K562 (cell line): ENCODE data around the gene PPIF. TPM values are rescaled to one million over a fixed set of nuclear protein-coding genes. Genes with fewer than 3 reads are reported as not detected.

Experiments
- ELF4 ChIP-seq: fragments of 450-650 bp; formaldehyde crosslinking; IDR thresholded peaks from 2 replicates; pipeline ENCODE4 v1.4.0; 2022; ENCODE audit warnings: missing genetic modification characterization
- FOXJ2 ChIP-seq: fragments of 200-800 bp; sonication (Bioruptor generic); IDR thresholded peaks from 2 replicates; pipeline ENCODE4 v1.6.1; 2016; ENCODE audit warnings: missing genetic modification characterization, missing compliant biosample characterization
- MCM3 ChIP-seq: fragments of 450-650 bp; IDR thresholded peaks from 2 replicates; pipeline ENCODE4 v1.6.1; 2016
- MCM5 ChIP-seq: fragments of 450-650 bp; IDR thresholded peaks from 2 replicates; pipeline ENCODE4 v1.6.1; 2016; ENCODE audit warnings: low read depth
- MTA1 ChIP-seq: fragments of 450-650 bp; IDR thresholded peaks from 2 replicates; pipeline ENCODE4 v1.6.1; 2017; ENCODE audit warnings: borderline replicate concordance
- NCOR1 ChIP-seq: fragments of 450-650 bp; IDR thresholded peaks from 2 replicates; pipeline ENCODE4 v1.6.1; 2016; ENCODE audit warnings: mild to moderate bottlenecking, moderate library complexity
- NFATC3 ChIP-seq: fragments of 450-650 bp; IDR thresholded peaks from 2 replicates; pipeline ENCODE4 v1.6.1; 2017; ENCODE audit warnings: mild to moderate bottlenecking
- PYGO2 ChIP-seq: fragments of 450-650 bp; IDR thresholded peaks from 2 replicates; pipeline ENCODE4 v1.6.1; 2016; ENCODE audit warnings: mild to moderate bottlenecking, missing genetic modification characterization, moderate library complexity, missing compliant biosample characterization
- RBM39 ChIP-seq: fragments of 200-400 bp; formaldehyde crosslinking; optimal IDR thresholded peaks from 2 replicates; pipeline ENCODE3; 2018; ENCODE audit warnings: low read depth, low read length
- U2AF2 ChIP-seq: fragments of 200-400 bp; formaldehyde crosslinking; optimal IDR thresholded peaks from 2 replicates; pipeline ENCODE3; 2017; ENCODE audit warnings: low read depth, mild to moderate bottlenecking, low read length
- XRCC3 ChIP-seq: fragments of 450-650 bp; IDR thresholded peaks from 2 replicates; pipeline ENCODE4 v1.6.1; 2017; ENCODE audit warnings: mild to moderate bottlenecking, moderate library complexity
- ZFP30 ChIP-seq: fragments of 250-450 bp; sonication (Bioruptor Pico); IDR thresholded peaks from 2 replicates; pipeline ENCODE4 v1.8.0; 2022; ENCODE audit warnings: moderate library complexity, mild to moderate bottlenecking, inconsistent platforms, borderline replicate concordance
- ZNF644 ChIP-seq: fragments of 200-800 bp; sonication (Bioruptor generic); IDR thresholded peaks from 2 replicates; pipeline ENCODE4 v1.6.1; 2016; ENCODE audit warnings: low read depth, missing genetic modification characterization, missing compliant biosample characterization
- ZNF780A ChIP-seq: fragments of 250-450 bp; sonication (Bioruptor Pico); IDR thresholded peaks from 2 replicates; pipeline ENCODE4 v1.5.0; 2021; ENCODE audit warnings: mild to moderate bottlenecking
- polyA plus RNA-seq, 8 experiments: library from polyadenylated mRNA; depleted of rRNA in 4 of 8; stranded (reverse) in 5 of 8; unstranded in 3 of 8; fragments of >200 nt; fragmentation: Nextera tagmentation in 2 of 8; fragmentation: Illumina TruSeq in 1 of 8; extraction: Ambion mirVana in 2 of 8; extraction: Trizol in 1 of 8; gene quantifications; 2 replicates each; pipeline versions ENCODE4 v1.2.1 to v1.2.3, GENCODE V29; 2011 to 2014; ENCODE audit warnings: inconsistent platforms in 1 of 8, missing spikeins in 1 of 8
- total RNA-seq, 7 experiments: library from RNA; depleted of rRNA in 6 of 7; stranded (reverse); fragments of >200 nt in 6 of 7; fragmentation: Illumina TruSeq in 2 of 7; extraction: Trizol in 2 of 7; gene quantifications; 2 replicates each; pipeline versions ENCODE4 v1.2.1 to v1.2.3, GENCODE V29; 2011 to 2021; ENCODE audit warnings: low replicate concordance in 1 of 7
- TF ChIP-seq, protein P1 (sequence below): fragments of 250-450 bp; sonication (Bioruptor Pico); IDR thresholded peaks from 2 replicates; pipeline ENCODE4 v1.5.0; 2020; ENCODE audit warnings: mild to moderate bottlenecking, borderline replicate concordance
- TF ChIP-seq, protein P2 (sequence below): fragments of 450-650 bp; IDR thresholded peaks from 2 replicates; pipeline ENCODE4 v1.6.1; 2016; ENCODE audit warnings: low read depth
- TF ChIP-seq, protein P3 (sequence below): sonication (generic); formaldehyde crosslinking; IDR thresholded peaks from 2 replicates; pipeline ENCODE4 v1.8.0; 2023; ENCODE audit warnings: mild to moderate bottlenecking, missing genetic modification reagents

The PPIF gene
- total and polyA plus RNA-seq, 9 of the 15 experiments (the other 6 are each of a cell fraction or from before 2014, with no cell fraction given) = 40.9 to 287 (median 117) TPM

DNA sequence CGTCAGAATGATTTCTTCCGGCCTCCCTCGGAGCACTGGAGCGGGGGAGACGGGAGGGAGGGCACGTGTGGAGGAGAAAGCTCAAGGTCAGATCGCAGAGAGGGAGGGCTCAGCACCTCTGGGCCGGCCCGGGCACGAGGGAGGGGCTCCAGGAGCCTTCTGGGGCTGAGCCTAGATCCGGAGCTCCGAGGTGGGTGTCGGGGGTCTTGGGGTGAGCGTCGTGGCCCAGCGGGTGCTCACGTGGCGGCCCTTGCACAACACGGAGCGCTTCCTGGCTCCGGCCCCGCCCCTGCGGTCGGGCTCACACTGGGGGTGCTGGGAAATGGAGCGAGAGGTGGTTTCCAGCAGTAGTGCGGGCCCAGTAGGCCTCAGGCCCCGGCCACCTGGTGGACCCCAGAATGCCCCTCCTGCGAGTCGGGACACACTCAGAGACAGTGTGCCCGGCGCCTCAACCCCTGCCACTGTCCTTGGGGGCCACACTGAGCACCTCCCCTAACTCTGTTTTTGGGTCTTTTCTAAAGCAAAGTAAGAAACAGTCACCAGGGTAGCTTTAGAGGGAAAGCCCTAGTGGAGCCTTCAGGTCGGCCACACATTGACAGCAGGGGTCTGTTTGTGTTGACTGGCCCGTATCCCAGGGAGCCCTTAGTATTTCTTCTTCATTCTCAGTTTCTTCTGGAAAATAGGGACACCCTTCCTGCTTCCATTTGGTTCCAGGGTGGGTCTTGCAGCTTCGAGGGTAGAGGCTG lies 798 bp downstream of the PPIF start (continued):
- TF ChIP-seq ZFP30 (CRISPR knock-in tag) (no peak), RBM39 (peak; percentile 60), NFATC3 (no peak), U2AF2 (no peak), ELF4 (CRISPR knock-in tag) (peak; percentile 91), NCOR1 (no peak), MCM3 (no peak), MTA1 (no peak), PYGO2 (tag) (no peak), MCM5 (no peak), FOXJ2 (tag) (no peak), XRCC3 (no peak), ZNF780A (CRISPR knock-in tag) (no peak), ZNF644 (tag) (no peak)
- TF ChIP-seq, protein P1, sequence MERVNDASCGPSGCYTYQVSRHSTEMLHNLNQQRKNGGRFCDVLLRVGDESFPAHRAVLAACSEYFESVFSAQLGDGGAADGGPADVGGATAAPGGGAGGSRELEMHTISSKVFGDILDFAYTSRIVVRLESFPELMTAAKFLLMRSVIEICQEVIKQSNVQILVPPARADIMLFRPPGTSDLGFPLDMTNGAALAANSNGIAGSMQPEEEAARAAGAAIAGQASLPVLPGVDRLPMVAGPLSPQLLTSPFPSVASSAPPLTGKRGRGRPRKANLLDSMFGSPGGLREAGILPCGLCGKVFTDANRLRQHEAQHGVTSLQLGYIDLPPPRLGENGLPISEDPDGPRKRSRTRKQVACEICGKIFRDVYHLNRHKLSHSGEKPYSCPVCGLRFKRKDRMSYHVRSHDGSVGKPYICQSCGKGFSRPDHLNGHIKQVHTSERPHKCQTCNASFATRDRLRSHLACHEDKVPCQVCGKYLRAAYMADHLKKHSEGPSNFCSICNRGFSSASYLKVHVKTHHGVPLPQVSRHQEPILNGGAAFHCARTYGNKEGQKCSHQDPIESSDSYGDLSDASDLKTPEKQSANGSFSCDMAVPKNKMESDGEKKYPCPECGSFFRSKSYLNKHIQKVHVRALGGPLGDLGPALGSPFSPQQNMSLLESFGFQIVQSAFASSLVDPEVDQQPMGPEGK (CRISPR knock-in tag) = no peak
- TF ChIP-seq, protein P2, sequence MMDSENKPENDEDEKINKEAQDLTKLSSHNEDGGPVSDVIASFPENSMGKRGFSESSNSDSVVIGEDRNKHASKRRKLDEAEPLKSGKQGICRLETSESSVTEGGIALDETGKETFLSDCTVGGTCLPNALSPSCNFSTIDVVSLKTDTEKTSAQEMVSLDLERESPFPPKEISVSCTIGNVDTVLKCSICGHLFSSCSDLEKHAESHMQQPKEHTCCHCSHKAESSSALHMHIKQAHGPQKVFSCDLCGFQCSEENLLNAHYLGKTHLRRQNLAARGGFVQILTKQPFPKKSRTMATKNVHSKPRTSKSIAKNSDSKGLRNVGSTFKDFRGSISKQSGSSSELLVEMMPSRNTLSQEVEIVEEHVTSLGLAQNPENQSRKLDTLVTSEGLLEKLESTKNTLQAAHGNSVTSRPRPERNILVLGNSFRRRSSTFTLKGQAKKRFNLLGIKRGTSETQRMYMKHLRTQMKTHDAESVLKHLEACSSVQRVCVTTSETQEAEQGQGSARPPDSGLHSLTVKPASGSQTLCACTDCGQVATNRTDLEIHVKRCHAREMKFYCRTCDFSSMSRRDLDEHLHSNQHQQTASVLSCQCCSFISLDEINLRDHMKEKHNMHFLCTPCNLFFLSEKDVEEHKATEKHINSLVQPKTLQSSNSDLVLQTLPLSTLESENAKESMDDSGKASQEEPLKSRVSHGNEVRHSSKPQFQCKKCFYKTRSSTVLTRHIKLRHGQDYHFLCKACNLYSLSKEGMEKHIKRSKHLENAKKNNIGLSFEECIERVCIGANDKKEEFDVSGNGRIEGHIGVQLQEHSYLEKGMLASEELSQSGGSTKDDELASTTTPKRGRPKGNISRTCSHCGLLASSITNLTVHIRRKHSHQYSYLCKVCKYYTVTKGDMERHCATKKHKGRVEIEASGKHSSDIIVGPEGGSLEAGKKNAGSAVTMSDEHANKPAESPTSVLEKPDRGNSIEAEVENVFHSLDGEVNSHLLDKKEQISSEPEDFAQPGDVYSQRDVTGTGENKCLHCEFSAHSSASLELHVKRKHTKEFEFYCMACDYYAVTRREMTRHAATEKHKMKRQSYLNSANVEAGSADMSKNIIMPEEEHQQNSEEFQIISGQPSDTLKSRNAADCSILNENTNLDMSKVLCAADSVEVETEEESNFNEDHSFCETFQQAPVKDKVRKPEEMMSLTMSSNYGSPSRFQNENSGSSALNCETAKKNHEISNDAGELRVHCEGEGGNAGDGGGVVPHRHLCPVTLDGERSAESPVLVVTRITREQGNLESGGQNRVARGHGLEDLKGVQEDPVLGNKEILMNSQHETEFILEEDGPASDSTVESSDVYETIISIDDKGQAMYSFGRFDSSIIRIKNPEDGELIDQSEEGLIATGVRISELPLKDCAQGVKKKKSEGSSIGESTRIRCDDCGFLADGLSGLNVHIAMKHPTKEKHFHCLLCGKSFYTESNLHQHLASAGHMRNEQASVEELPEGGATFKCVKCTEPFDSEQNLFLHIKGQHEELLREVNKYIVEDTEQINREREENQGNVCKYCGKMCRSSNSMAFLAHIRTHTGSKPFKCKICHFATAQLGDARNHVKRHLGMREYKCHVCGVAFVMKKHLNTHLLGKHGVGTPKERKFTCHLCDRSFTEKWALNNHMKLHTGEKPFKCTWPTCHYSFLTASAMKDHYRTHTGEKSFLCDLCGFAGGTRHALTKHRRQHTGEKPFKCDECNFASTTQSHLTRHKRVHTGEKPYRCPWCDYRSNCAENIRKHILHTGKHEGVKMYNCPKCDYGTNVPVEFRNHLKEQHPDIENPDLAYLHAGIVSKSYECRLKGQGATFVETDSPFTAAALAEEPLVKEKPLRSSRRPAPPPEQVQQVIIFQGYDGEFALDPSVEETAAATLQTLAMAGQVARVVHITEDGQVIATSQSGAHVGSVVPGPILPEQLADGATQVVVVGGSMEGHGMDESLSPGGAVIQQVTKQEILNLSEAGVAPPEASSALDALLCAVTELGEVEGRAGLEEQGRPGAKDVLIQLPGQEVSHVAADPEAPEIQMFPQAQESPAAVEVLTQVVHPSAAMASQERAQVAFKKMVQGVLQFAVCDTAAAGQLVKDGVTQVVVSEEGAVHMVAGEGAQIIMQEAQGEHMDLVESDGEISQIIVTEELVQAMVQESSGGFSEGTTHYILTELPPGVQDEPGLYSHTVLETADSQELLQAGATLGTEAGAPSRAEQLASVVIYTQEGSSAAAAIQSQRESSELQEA = no peak
- TF ChIP-seq, protein P3, sequence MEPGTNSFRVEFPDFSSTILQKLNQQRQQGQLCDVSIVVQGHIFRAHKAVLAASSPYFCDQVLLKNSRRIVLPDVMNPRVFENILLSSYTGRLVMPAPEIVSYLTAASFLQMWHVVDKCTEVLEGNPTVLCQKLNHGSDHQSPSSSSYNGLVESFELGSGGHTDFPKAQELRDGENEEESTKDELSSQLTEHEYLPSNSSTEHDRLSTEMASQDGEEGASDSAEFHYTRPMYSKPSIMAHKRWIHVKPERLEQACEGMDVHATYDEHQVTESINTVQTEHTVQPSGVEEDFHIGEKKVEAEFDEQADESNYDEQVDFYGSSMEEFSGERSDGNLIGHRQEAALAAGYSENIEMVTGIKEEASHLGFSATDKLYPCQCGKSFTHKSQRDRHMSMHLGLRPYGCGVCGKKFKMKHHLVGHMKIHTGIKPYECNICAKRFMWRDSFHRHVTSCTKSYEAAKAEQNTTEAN (CRISPR knock-in tag) = no peak
